MCF 10A (cell line): ENCODE results near the gene SART3. TPM values are rescaled to one million over a fixed set of nuclear protein-coding genes. Genes with fewer than 3 reads are reported as not detected.

Experiments used
- BruUV-seq: library from RNA; stranded (reverse); fragments of 400-500 nt; replicated peaks from 2 replicates; lab custom pipeline; 2021; lab: Mats Ljungman, UMichigan
- CTCF ChIA-PET: fragments of 300-600 bp; sonication (Branson Sonifier 250); formaldehyde crosslinking; extraction: SDS; loops from one replicate; lab custom pipeline; 2021; ENCODE audit warnings: antibody characterized with exemption, inconsistent platforms; lab: Yijun Ruan, JAX
- POLR2A ChIA-PET: fragments of 300-600, 350-650 bp; sonication (Branson Sonifier 250); formaldehyde crosslinking; extraction: SDS; loops from one replicate; lab custom pipeline; 2020; ENCODE audit warnings: antibody characterized with exemption, inconsistent platforms; lab: Yijun Ruan, JAX
- DNase-seq: peaks from one replicate; pipeline ENCODE4 v3.0.0-alpha.2; 2018; ENCODE audit not compliant: unreplicated experiment
- H3K27ac Mint-ChIP-seq: one replicate; pipeline ENCODE4 v1.8.0; 2022; ENCODE audit warnings: mild to moderate bottlenecking, low read depth, mixed read lengths; ENCODE audit not compliant: unreplicated experiment
- H3K27me3 Mint-ChIP-seq: one replicate; pipeline ENCODE4 v1.8.0; 2022; ENCODE audit warnings: mixed read lengths; ENCODE audit not compliant: insufficient read depth, unreplicated experiment
- H3K36me3 Mint-ChIP-seq: one replicate; pipeline ENCODE4 v1.8.0; 2022; ENCODE audit warnings: mild to moderate bottlenecking, moderate library complexity, mixed read lengths; ENCODE audit not compliant: insufficient read depth, unreplicated experiment
- H3K4me1 Mint-ChIP-seq: one replicate; pipeline ENCODE4 v1.8.0; 2022; ENCODE audit warnings: mixed read lengths; ENCODE audit not compliant: insufficient read depth, unreplicated experiment
- H3K4me3 Mint-ChIP-seq: one replicate; pipeline ENCODE4 v1.8.0; 2022; ENCODE audit warnings: mild to moderate bottlenecking, moderate library complexity, mixed read lengths; ENCODE audit not compliant: unreplicated experiment
- H3K9me3 Mint-ChIP-seq: one replicate; pipeline ENCODE4 v1.8.0; 2022; ENCODE audit warnings: mixed read lengths; ENCODE audit not compliant: unreplicated experiment
- intact Hi-C: fragments of 100-400 bp; cut with micrococcal nuclease; formaldehyde crosslinking; loops from 2 replicates; pipeline ENCODE4 v1.14.1; 2022
- total RNA-seq: library from RNA; stranded (reverse); gene quantifications from 2 replicates; pipeline ENCODE4 v1.2.3, GENCODE V29; 2022
- TF ChIP-seq, protein P1 (sequence below): fragments of 200-600 bp; IDR thresholded peaks from one replicate; pipeline ENCODE4 v1.8.0; 2022; ENCODE audit warnings: antibody characterized with exemption, mild to moderate bottlenecking; ENCODE audit not compliant: unreplicated experiment

The SART3 gene
- total RNA-seq, 1 experiment from 2014 or later, result 73.4 TPM

DNA sequence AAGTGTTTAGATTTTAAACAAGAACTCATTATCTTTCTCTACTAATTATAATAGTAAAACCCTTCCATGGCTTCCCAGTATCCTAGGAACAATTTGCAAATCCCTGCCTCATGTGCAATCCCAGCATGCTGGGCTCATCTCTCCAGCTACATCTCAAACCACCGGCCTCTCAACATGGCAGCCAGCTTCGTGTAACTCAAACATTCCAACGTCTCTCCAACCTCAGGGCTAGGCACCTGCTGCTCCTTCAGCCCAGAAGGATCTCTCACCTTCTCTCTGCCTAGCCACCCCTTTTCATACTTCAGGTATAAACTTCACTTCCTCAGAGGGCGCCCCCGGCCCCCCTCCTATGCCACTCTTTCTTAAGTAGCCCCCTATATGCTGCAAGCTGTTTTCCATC lies 7.2 kb downstream of the SART3 start:
- intact Hi-C loops, result no loop called here

GRCh38 chr12:108551535-108551934 lies 9.4 kb downstream of the SART3 start:
- Mint-ChIP-seq H3K36me3 (peaks cover 43% of the 10 kb centered on the region), H3K27ac (peak overlapping the region; percentile 64), H3K27me3 (no peaks in the 10 kb centered on the region), H3K4me3 (no peak overlapping the region), H3K4me1 (peaks cover 39% of the 10 kb centered on the region), H3K9me3 (no peaks in the 10 kb centered on the region)
- DNase-seq, result no peak
- CTCF ChIA-PET, result interaction anchor here (1.0 kb wide), 1 partner anchor 14 kb away, joined by 5 read pairs; no protein-coding TSS in a partner anchor
- TF ChIP-seq, protein P1, sequence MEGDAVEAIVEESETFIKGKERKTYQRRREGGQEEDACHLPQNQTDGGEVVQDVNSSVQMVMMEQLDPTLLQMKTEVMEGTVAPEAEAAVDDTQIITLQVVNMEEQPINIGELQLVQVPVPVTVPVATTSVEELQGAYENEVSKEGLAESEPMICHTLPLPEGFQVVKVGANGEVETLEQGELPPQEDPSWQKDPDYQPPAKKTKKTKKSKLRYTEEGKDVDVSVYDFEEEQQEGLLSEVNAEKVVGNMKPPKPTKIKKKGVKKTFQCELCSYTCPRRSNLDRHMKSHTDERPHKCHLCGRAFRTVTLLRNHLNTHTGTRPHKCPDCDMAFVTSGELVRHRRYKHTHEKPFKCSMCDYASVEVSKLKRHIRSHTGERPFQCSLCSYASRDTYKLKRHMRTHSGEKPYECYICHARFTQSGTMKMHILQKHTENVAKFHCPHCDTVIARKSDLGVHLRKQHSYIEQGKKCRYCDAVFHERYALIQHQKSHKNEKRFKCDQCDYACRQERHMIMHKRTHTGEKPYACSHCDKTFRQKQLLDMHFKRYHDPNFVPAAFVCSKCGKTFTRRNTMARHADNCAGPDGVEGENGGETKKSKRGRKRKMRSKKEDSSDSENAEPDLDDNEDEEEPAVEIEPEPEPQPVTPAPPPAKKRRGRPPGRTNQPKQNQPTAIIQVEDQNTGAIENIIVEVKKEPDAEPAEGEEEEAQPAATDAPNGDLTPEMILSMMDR, result no peak
- POLR2A ChIA-PET, result interaction anchor here (0.8 kb wide), 1 partner anchor 9 kb away, joined by 6 read pairs; the partner anchor contains the start of gene SART3
- BruUV-seq, result no TSS peak
- intact Hi-C loops, result no loop called here

More for the DNA sequence above, 7.2 kb downstream of the SART3 start:
- TF ChIP-seq, protein P1, result no peak
- Mint-ChIP-seq H3K4me3 (no peak overlapping the region), H3K36me3 (peaks cover 31% of the 10 kb centered on the region), H3K9me3 (no peaks in the 10 kb centered on the region), H3K4me1 (peaks cover 50% of the 10 kb centered on the region), H3K27me3 (no peaks in the 10 kb centered on the region), H3K27ac (no peak overlapping the region)
- DNase-seq, result no peak
- CTCF ChIA-PET, result interaction anchor here (0.7 kb wide), 1 partner anchor 286 kb away, joined by 3 read pairs; no protein-coding TSS in a partner anchor
- POLR2A ChIA-PET, result interaction anchor here (0.6 to 1.5 kb wide), 2 partner anchors 8 to 794 kb away, joined by 3 to 6 read pairs; partner anchors contain the start of gene ISCU
- BruUV-seq, result no TSS peak

DNA sequence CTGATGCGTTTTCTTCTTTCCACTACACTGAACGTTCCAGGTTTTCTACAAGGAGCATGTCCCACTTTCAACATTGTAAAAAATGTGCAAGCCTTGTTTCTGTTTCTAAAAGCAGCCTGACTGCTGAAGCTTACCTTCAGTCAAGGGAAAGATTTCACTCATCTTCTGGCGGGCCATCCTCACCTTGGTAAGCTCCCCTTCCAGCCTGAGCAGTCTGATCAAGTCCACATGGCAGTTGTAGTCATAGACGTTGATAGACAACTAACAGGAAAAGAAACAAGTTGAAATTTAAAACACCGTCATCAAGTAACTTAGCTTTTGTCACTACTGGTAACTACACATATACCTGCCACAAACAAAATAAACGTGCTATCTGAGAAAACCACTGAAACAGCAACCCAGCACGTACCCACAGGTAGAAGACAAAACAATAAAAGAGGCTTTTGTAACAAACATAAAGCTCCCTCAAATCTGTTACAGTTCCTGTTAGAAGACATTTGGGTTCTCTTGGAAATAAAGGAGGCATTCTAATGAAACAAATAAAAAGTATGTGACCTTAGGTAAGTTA lies 11.9 kb downstream of the SART3 start:
- TF ChIP-seq, protein P1, result no peak
- DNase-seq, result no peak
- no peak overlapping the region for H3K27ac Mint-ChIP-seq
- no TSS peak for BruUV-seq
- peaks cover 63% of the 10 kb centered on the region for H3K36me3 Mint-ChIP-seq
- intact Hi-C loops, result no loop called here
- POLR2A ChIA-PET, result interaction anchor here (0.7 to 3.5 kb wide), 3 partner anchors 12 to 17 kb away, joined by 3 to 27 read pairs (median 3); partner anchors contain the start of genes ISCU and SART3
- H3K4me3 Mint-ChIP-seq, result no peak overlapping the region
- H3K9me3 Mint-ChIP-seq, result no peaks in the 10 kb centered on the region
- CTCF ChIA-PET, result interaction anchor here (0.6 to 2.5 kb wide), 5 partner anchors 14 to 648 kb away, joined by 3 to 16 read pairs (median 3); no protein-coding TSS in a partner anchor
- H3K27me3 Mint-ChIP-seq, result no peaks in the 10 kb centered on the region
- H3K4me1 Mint-ChIP-seq, result peaks cover 32% of the 10 kb centered on the region

DNA sequence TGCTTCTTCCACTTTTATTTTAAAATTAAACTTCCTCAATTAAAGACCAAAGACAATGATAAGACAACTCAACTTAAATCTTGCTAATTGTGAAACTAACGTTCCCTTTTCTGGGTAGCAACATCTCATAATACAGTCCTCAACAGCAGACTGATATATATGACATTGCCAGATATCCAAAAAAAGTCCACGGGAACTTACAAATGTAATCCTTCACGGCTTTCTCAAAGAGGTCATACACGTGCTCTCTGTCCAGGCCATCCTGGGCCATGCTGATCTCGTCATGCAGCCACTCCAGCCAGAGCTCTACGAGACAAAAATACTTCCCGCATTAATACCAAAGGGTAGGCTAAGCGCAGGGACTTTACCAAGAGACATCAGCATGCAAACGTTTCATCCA lies 13.3 kb downstream of the SART3 start:
- ChIA-PET POLR2A (interaction anchor here (3.5 kb wide), 1 partner anchor 13 kb away, joined by 27 read pairs; the partner anchor contains the start of genes ISCU and SART3), CTCF (interaction anchor here (2.5 kb wide), 1 partner anchor 71 kb away, joined by 16 read pairs; no protein-coding TSS in a partner anchor)
- intact Hi-C loops, result no loop called here
- peaks cover 18% of the 10 kb centered on the region for H3K4me1 Mint-ChIP-seq
- no peaks in the 10 kb centered on the region for H3K9me3 Mint-ChIP-seq
- H3K27ac Mint-ChIP-seq, result no peak overlapping the region
- no TSS peak for BruUV-seq
- H3K36me3 Mint-ChIP-seq, result peaks cover 73% of the 10 kb centered on the region
- TF ChIP-seq, protein P1, result no peak
- no peak for DNase-seq
- H3K27me3 Mint-ChIP-seq, result no peaks in the 10 kb centered on the region
- no peak overlapping the region for H3K4me3 Mint-ChIP-seq
